ENCODE results near the gene RBM15. TPM values are rescaled to one million over a fixed set of nuclear protein-coding genes. Genes with fewer than 3 reads are reported as not detected.

The RBM15 gene
- total RNA-seq, 1 donor from 2014 or later, result 31.9 TPM

GRCh38 chr1:110340207-110340468, 961 bp downstream of the RBM15 start:
- TF ChIP-seq, protein P1, sequence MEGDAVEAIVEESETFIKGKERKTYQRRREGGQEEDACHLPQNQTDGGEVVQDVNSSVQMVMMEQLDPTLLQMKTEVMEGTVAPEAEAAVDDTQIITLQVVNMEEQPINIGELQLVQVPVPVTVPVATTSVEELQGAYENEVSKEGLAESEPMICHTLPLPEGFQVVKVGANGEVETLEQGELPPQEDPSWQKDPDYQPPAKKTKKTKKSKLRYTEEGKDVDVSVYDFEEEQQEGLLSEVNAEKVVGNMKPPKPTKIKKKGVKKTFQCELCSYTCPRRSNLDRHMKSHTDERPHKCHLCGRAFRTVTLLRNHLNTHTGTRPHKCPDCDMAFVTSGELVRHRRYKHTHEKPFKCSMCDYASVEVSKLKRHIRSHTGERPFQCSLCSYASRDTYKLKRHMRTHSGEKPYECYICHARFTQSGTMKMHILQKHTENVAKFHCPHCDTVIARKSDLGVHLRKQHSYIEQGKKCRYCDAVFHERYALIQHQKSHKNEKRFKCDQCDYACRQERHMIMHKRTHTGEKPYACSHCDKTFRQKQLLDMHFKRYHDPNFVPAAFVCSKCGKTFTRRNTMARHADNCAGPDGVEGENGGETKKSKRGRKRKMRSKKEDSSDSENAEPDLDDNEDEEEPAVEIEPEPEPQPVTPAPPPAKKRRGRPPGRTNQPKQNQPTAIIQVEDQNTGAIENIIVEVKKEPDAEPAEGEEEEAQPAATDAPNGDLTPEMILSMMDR (IDR thresholded peaks at IDR 0.05; ENCODE audit: unreplicated experiment), result no peak
- Mint-ChIP-seq H3K27ac (no peak overlapping the region), H3K36me3 (ENCODE audit: insufficient read depth) (peaks cover 23% of the 10 kb centered on the region), H3K27me3 (peaks cover 2% of the 10 kb centered on the region), H3K4me1 (ENCODE audit: low read depth) (peaks cover 48% of the 10 kb centered on the region), H3K4me3 (ENCODE audit: low read depth) (no peak overlapping the region), H3K9me3 (ENCODE audit: low read depth) (no peaks in the 10 kb centered on the region)
- no peak for DNase-seq (ENCODE audit: low spot score, unreplicated experiment)

DNA sequence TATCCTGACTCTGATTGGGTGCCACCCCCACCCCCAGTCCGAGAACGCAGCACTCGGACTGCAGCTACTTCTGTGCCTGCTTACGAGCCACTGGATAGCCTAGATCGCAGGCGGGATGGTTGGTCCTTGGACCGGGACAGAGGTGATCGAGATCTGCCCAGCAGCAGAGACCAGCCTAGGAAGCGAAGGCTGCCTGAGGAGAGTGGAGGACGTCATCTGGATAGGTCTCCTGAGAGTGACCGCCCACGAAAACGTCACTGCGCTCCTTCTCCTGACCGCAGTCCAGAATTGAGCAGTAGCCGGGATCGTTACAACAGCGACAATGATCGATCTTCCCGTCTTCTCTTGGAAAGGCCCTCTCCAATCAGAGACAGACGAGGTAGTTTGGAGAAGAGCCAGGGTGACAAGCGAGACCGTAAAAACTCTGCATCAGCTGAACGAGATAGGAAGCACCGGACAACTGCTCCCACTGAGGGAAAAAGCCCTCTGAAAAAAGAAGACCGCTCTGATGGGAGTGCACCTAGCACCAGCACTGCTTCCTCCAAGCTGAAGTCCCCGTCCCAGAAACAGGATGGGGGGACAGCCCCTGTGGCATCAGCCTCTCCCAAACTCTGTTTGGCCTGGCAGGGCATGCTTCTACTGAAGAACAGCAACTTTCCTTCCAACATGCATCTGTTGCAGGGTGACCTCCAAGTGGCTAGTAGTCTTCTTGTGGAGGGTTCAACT, 2.1 kb downstream of the RBM15 start:
- no peak for DNase-seq (ENCODE audit: low spot score, unreplicated experiment)
- Mint-ChIP-seq H3K36me3 (ENCODE audit: insufficient read depth) (peaks cover 24% of the 10 kb centered on the region), H3K9me3 (ENCODE audit: low read depth) (no peaks in the 10 kb centered on the region), H3K4me1 (ENCODE audit: low read depth) (peaks cover 55% of the 10 kb centered on the region), H3K27ac (peak overlapping the region; percentile 13), H3K4me3 (ENCODE audit: low read depth) (peak overlapping the region; percentile 37), H3K27me3 (no peaks in the 10 kb centered on the region)
- TF ChIP-seq, protein P1 (IDR thresholded peaks at IDR 0.05; ENCODE audit: unreplicated experiment), result no peak

- TF ChIP-seq, protein P1 (IDR thresholded peaks at IDR 0.05; ENCODE audit: unreplicated experiment), result no peak
- Mint-ChIP-seq H3K4me3 (ENCODE audit: low read depth) (peak overlapping the region; percentile 37), H3K27me3 (no peaks in the 10 kb centered on the region), H3K36me3 (ENCODE audit: insufficient read depth) (peaks cover 24% of the 10 kb centered on the region), H3K4me1 (ENCODE audit: low read depth) (peaks cover 56% of the 10 kb centered on the region), H3K27ac (no peak overlapping the region), H3K9me3 (ENCODE audit: low read depth) (no peaks in the 10 kb centered on the region)
- DNase-seq (ENCODE audit: low spot score, unreplicated experiment), result no peak
These were observed 2.7 kb downstream of the RBM15 start for GRCh38 chr1:110341872-110342331.

- H3K4me1 Mint-ChIP-seq (ENCODE audit: low read depth), result peaks cover 61% of the 10 kb centered on the region
- H3K4me3 Mint-ChIP-seq (ENCODE audit: low read depth), result peak overlapping the region; percentile 29
- H3K9me3 Mint-ChIP-seq (ENCODE audit: low read depth), result no peaks in the 10 kb centered on the region
- peaks cover 27% of the 10 kb centered on the region for H3K36me3 Mint-ChIP-seq (ENCODE audit: insufficient read depth)
- H3K27ac Mint-ChIP-seq, result no peak overlapping the region
- no peaks in the 10 kb centered on the region for H3K27me3 Mint-ChIP-seq
- TF ChIP-seq, protein P1 (IDR thresholded peaks at IDR 0.05; ENCODE audit: unreplicated experiment), result no peak
- DNase-seq (ENCODE audit: low spot score, unreplicated experiment), result no peak
These were observed 4.1 kb downstream of the RBM15 start for GRCh38 chr1:110343249-110343648.

GRCh38 chr1:110344152-110344551, 5.0 kb downstream of the RBM15 start:
- H3K9me3 Mint-ChIP-seq (ENCODE audit: low read depth), result no peaks in the 10 kb centered on the region

More at GRCh38 chr1:110344152-110344551, 5.0 kb downstream of the RBM15 start:
- TF ChIP-seq, protein P1 (IDR thresholded peaks at IDR 0.05; ENCODE audit: unreplicated experiment), result no peak
- Mint-ChIP-seq H3K36me3 (ENCODE audit: insufficient read depth) (peaks cover 29% of the 10 kb centered on the region), H3K27ac (no peak overlapping the region), H3K4me1 (ENCODE audit: low read depth) (peaks cover 65% of the 10 kb centered on the region), H3K4me3 (ENCODE audit: low read depth) (no peak overlapping the region), H3K27me3 (no peaks in the 10 kb centered on the region)
- DNase-seq (ENCODE audit: low spot score, unreplicated experiment), result no peak

All from progenitor cell of endocrine pancreas (in vitro differentiated cells).